ENCODE measurements around the gene CDC42BPB.

The CDC42BPB gene

GRCh38 chr14:102932484-102933248, 124.7 kb downstream of the CDC42BPB start:
- Histone ChIP-seq H3K36me3 (ENCODE audit: control insufficient read depth in 2 of 2, insufficient read depth in 1 of 2, low read length in 2 of 2) (peaks cover 0 to 29% of the 10 kb centered on the region in 2 experiments; a peak in 2 of 3 replicates), H3K4me3 (ENCODE audit: low read depth, low read length) (no peak overlapping the region), H3K9me3 (ENCODE audit: control insufficient read depth, insufficient read depth, low read depth, low read length) (no peaks in the 10 kb centered on the region), H3K27ac (ENCODE audit: extremely low read depth, low read depth, low read length) (no peak overlapping the region), H3K4me1 (ENCODE audit: control insufficient read depth, insufficient read depth, low read length) (no peaks in the 10 kb centered on the region)
- CTCF ChIA-PET = interaction anchor here (0.6 kb wide), 1 partner anchor 1164 kb away, joined by 3 read pairs; no protein-coding TSS in a partner anchor
- TF ChIP-seq ELK4 (IDR thresholded peaks at IDR 0.05; ENCODE audit: borderline replicate concordance, low read depth, low read length) = no peak
- no peak for TF ChIP-seq ZNF211 (tag by site-specific recombination; IDR thresholded peaks at IDR 0.05; ENCODE audit: low read depth)
- no peak for TF ChIP-seq ZNF341 (tag by site-specific recombination; IDR thresholded peaks at IDR 0.05; ENCODE audit: low read depth)
- no peak for TF ChIP-seq HOXD13 (CRISPR knock-in tag; IDR thresholded peaks at IDR 0.05; ENCODE audit: borderline replicate concordance)
- no peak for TF ChIP-seq FEZF1 (tag by site-specific recombination; IDR thresholded peaks at IDR 0.05)
- no peak for TF ChIP-seq HOXA7 (CRISPR knock-in tag; IDR thresholded peaks at IDR 0.05; ENCODE audit: borderline replicate concordance)
- TF ChIP-seq ZNF501 (tag by site-specific recombination; IDR thresholded peaks at IDR 0.05) = no peak
- TF ChIP-seq ZNF2 (tag by site-specific recombination; IDR thresholded peaks at IDR 0.05) = no peak
- TF ChIP-seq ZNF121 (tag by site-specific recombination; IDR thresholded peaks at IDR 0.05) = no peak
- TF ChIP-seq ZNF76 (tag by site-specific recombination; IDR thresholded peaks at IDR 0.05; ENCODE audit: borderline replicate concordance, low read depth) = no peak
- no peak for TF ChIP-seq MZF1 (tag by site-specific recombination; IDR thresholded peaks at IDR 0.05; ENCODE audit: borderline replicate concordance)
- no peak for TF ChIP-seq ZFP37 (tag by site-specific recombination; IDR thresholded peaks at IDR 0.05)
- no peak for TF ChIP-seq ZNF768 (tag by site-specific recombination; IDR thresholded peaks at IDR 0.05)
- no peak for TF ChIP-seq MYNN (tag by site-specific recombination; IDR thresholded peaks at IDR 0.05; ENCODE audit: borderline replicate concordance)
- no peak for TF ChIP-seq ZNF302 (tag by site-specific recombination; IDR thresholded peaks at IDR 0.05; ENCODE audit: low read depth)
- TF ChIP-seq ZNF274 (IDR thresholded peaks at IDR 0.05; ENCODE audit: low read length) = no peak
- no peak for TF ChIP-seq ZNF274 (tag by site-specific recombination; IDR thresholded peaks at IDR 0.05; ENCODE audit: borderline replicate concordance)
- TF ChIP-seq ZNF549 (tag by site-specific recombination; IDR thresholded peaks at IDR 0.05) = no peak
- POLR2A ChIA-PET = no interaction called here

- Histone ChIP-seq H3K4me1 (ENCODE audit: control insufficient read depth, insufficient read depth, low read length) (no peaks in the 10 kb centered on the region), H3K4me3 (ENCODE audit: low read depth, low read length) (no peak overlapping the region), H3K36me3 (ENCODE audit: control insufficient read depth in 2 of 2, insufficient read depth in 1 of 2, low read length in 2 of 2) (peaks cover 0 to 22% of the 10 kb centered on the region in 2 experiments; a peak in 2 of 3 replicates), H3K27ac (ENCODE audit: extremely low read depth, low read depth, low read length) (no peak overlapping the region), H3K9me3 (ENCODE audit: control insufficient read depth, insufficient read depth, low read depth, low read length) (no peaks in the 10 kb centered on the region)
- ChIA-PET CTCF (interaction anchor here (0.6 kb wide), 2 partner anchors 609 to 1165 kb away, joined by 3 read pairs; no protein-coding TSS in a partner anchor), POLR2A (no interaction called here)
- TF ChIP-seq ZNF621 (tag by site-specific recombination; IDR thresholded peaks at IDR 0.05) (no peak), ZNF830 (tag by site-specific recombination; IDR thresholded peaks at IDR 0.05; ENCODE audit: low read depth) (no peak), OSR2 (tag by site-specific recombination; IDR thresholded peaks at IDR 0.05) (no peak), KLF10 (tag by site-specific recombination; IDR thresholded peaks at IDR 0.05) (no peak), PRDM4 (tag by site-specific recombination; IDR thresholded peaks at IDR 0.05) (no peak), ZNF26 (tag by site-specific recombination; IDR thresholded peaks at IDR 0.05) (no peak)
Observed at GRCh38 chr14:102931580-102932285, 125.6 kb downstream of the CDC42BPB start.
